PC-3 (cell line): Measurements from ENCODE around the gene ALG3. TPM values are rescaled to one million over a fixed set of nuclear protein-coding genes. Genes with fewer than 3 reads are reported as not detected.

Experiments
- ATAC-seq: fragments of 200-7000 bp; cut with Tn5 transposase; 2 replicates; pipeline ENCODE4 v1.9.1; 2020; ENCODE audit warnings: mild to moderate bottlenecking, moderate library complexity
- BruUV-seq: library from RNA; stranded (reverse); fragments of 400-500 nt; replicated peaks from 2 replicates; lab custom pipeline; 2021; lab: Mats Ljungman, UMichigan
- CTCF ChIA-PET: fragments of 300-600 bp; sonication (Branson Sonifier 250); formaldehyde crosslinking; loops from one replicate; lab custom pipeline; 2022; ENCODE audit warnings: antibody characterized with exemption; lab: Charles Lee
- POLR2A ChIA-PET: fragments of 300-600 bp; sonication (Branson Sonifier 250); formaldehyde crosslinking; loops from one replicate; lab custom pipeline; 2022; ENCODE audit warnings: antibody characterized with exemption; ENCODE audit not compliant: unreplicated experiment; lab: Charles Lee
- DNase-seq: peaks from one replicate; pipeline ENCODE4 v3.0.0-alpha.2; 2015
- H2AFZ ChIP-seq: fragments of 300-600 bp; sonication (generic); 2 replicates; pipeline ENCODE4 v1.6.0; 2016; ENCODE audit warnings: antibody characterized with exemption, low read length
- H3F3A ChIP-seq: fragments of 300-600 bp; sonication (generic); one replicate; pipeline ENCODE4 v1.6.0; 2017; ENCODE audit warnings: antibody characterized with exemption, low read length, control low read depth, mild to moderate bottlenecking; ENCODE audit not compliant: unreplicated experiment
- H3K27ac ChIP-seq: fragments of 300-600 bp; sonication (generic); 2 replicates; pipeline ENCODE4 v1.5.1; 2016; ENCODE audit warnings: mild to moderate bottlenecking, low read length
- H3K27me3 ChIP-seq: fragments of 300-600 bp; sonication (generic); 2 replicates; pipeline ENCODE4 v1.6.1; 2016; ENCODE audit warnings: low read length, mixed read lengths
- H3K36me3 ChIP-seq: fragments of 300-600 bp; sonication (generic); 2 replicates; pipeline ENCODE4 v1.6.1; 2016; ENCODE audit warnings: low read depth, mixed run types, low read length, mixed read lengths
- H3K4me1 ChIP-seq: fragments of 300-600 bp; sonication (generic); 2 replicates; pipeline ENCODE4 v1.5.1; 2016; ENCODE audit warnings: low read length; ENCODE audit not compliant: insufficient read depth
- H3K4me2 ChIP-seq: fragments of 300-600 bp; sonication (generic); 2 replicates; pipeline ENCODE4 v1.6.0; 2016; ENCODE audit warnings: low read length
- H3K4me3 ChIP-seq: fragments of 300-600 bp; sonication (generic); 2 replicates; pipeline ENCODE4 v1.5.1; 2016; ENCODE audit warnings: mild to moderate bottlenecking, low read length, mixed read lengths
- H3K79me2 ChIP-seq: fragments of 300-600 bp; sonication (generic); 2 replicates; pipeline ENCODE4 v1.6.1; 2017; ENCODE audit warnings: low read length, mixed read lengths
- H3K9ac ChIP-seq: fragments of 300-600 bp; sonication (generic); 2 replicates; pipeline ENCODE4 v1.6.0; 2016; ENCODE audit warnings: mild to moderate bottlenecking, low read length
- H3K9me2 ChIP-seq: fragments of 300-600 bp; sonication (generic); replicated peaks from 2 replicates; pipeline ENCODE4 v1.6.1; 2016; ENCODE audit warnings: mixed run types, low read length, mixed read lengths
- H3K9me3 ChIP-seq: fragments of 300-600 bp; sonication (generic); 2 replicates; pipeline ENCODE4 v1.6.1; 2016; ENCODE audit warnings: low read length, mixed read lengths
- H4K20me1 ChIP-seq: fragments of 300-600 bp; sonication (generic); 2 replicates; pipeline ENCODE4 v1.6.1; 2016; ENCODE audit warnings: low read length, mixed read lengths
- CTCF ChIP-seq: fragments of 300-600 bp; sonication (generic); conservative IDR thresholded peaks from 2 replicates; pipeline ENCODE4 v1.5.1; 2017; ENCODE audit warnings: antibody characterized with exemption, low read depth, mild to moderate bottlenecking, low read length
- EZH2 ChIP-seq: fragments of 300-600 bp; sonication (generic); IDR thresholded peaks from one replicate; pipeline ENCODE4 v1.6.1; 2017; ENCODE audit warnings: antibody characterized with exemption, mild to moderate bottlenecking, low read length; ENCODE audit not compliant: unreplicated experiment
- EZH2phosphoT487 ChIP-seq: fragments of 300-600 bp; sonication (generic); IDR thresholded peaks from 2 replicates; pipeline ENCODE4 v1.6.1; 2018; ENCODE audit warnings: mild to moderate bottlenecking, antibody characterized with exemption, low read length, borderline replicate concordance
- intact Hi-C: fragments of 100-400 bp; cut with micrococcal nuclease; formaldehyde crosslinking; loops from 2 replicates; pipeline ENCODE4 v1.9.0; 2023
- total RNA-seq: library from RNA; depleted of rRNA; stranded (reverse); fragments of >200 nt; gene quantifications from 2 replicates; pipeline ENCODE4 v1.2.3, GENCODE V29; 2014

Gene ALG3
- total RNA-seq, 1 experiment from 2014 or later, result 89.0 TPM

- POLR2A ChIA-PET, result no interaction called here
Measured at GRCh38 chr3:184295771-184296170, 47.0 kb upstream of the ALG3 start.

DNA sequence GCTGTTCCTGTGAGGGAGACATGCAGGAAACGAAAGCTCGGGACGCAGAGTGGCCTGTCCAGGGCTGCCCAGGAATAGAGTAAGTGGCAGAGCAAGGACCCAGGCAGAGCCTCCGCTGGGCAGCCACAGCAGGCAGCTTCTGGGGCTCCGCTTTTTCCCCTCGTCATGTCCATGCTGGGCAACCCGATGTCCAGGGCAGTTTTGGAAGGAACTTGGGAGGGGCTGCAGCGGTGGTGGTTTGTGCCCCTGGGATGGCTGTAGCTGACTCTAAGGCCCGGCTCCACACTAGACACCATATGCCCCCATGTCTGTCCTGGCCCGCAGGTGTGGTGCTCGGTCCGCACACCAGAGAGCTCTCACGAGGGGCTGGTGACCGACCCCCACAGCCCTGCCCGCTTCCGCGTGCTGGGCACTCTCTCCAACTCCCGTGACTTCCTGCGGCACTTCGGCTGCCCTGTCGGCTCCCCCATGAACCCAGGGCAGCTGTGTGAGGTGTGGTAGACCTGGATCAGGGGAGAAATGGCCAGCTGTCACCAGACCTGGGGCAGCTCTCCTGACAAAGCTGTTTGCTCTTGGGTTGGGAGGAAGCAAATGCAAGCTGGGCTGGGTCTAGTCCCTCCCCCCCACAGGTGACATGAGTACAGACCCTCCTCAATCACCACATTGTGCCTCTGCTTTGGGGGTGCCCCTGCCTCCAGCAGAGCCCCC is 43.1 kb upstream of the ALG3 start:
- CTCF ChIA-PET, result no interaction called here
- H3K36me3 ChIP-seq, result no peaks in the 10 kb centered on the region
- intact Hi-C loops, result no loop called here

More at GRCh38 chr3:184295771-184296170, 47.0 kb upstream of the ALG3 start:
- peaks cover 18% of the 10 kb centered on the region for H3K79me2 ChIP-seq
- TF ChIP-seq EZH2phosphoT487, result no peak
- no peak for TF ChIP-seq EZH2
- no peak for TF ChIP-seq CTCF
- no peak overlapping the region for H2AFZ ChIP-seq
- H3K4me1 ChIP-seq, result peaks cover 4% of the 10 kb centered on the region
- no peaks in the 10 kb centered on the region for H3F3A ChIP-seq
- H3K4me2 ChIP-seq, result no peak overlapping the region
- DNase-seq (no peak), ATAC-seq (no peak)
- no TSS peak for BruUV-seq
- H3K36me3 ChIP-seq, result peaks cover 6% of the 10 kb centered on the region
- CTCF ChIA-PET, result no interaction called here
- no peaks in the 10 kb centered on the region for H3K27me3 ChIP-seq
- no peaks in the 10 kb centered on the region for H3K9me3 ChIP-seq
- H3K4me3 ChIP-seq, result no peak overlapping the region
- H3K9ac ChIP-seq, result no peak overlapping the region
- H3K27ac ChIP-seq, result no peak overlapping the region
- no peaks in the 10 kb centered on the region for H3K9me2 ChIP-seq
- H4K20me1 ChIP-seq, result peaks cover 4% of the 10 kb centered on the region
- intact Hi-C loops, result no loop called here

More for the DNA sequence above, 43.1 kb upstream of the ALG3 start:
- no peak for TF ChIP-seq EZH2
- TF ChIP-seq EZH2phosphoT487, result no peak
- no peak for TF ChIP-seq CTCF
- Histone ChIP-seq H2AFZ (no peak overlapping the region), H3K27ac (no peak overlapping the region), H3K9ac (no peak overlapping the region), H3K79me2 (no peaks in the 10 kb centered on the region), H3K4me2 (no peak overlapping the region), H3K4me3 (no peak overlapping the region), H3K9me2 (no peaks in the 10 kb centered on the region), H3F3A (no peaks in the 10 kb centered on the region), H3K4me1 (no peaks in the 10 kb centered on the region), H3K27me3 (no peaks in the 10 kb centered on the region), H4K20me1 (no peaks in the 10 kb centered on the region), H3K9me3 (no peaks in the 10 kb centered on the region)
- POLR2A ChIA-PET, result no interaction called here
- no TSS peak for BruUV-seq
- no peak for DNase-seq
- no peak for ATAC-seq
